GM19023 (cell line): ENCODE results near the gene ANOS1.
"Not testable (repeated sequence)": the region's sequence is repeated elsewhere in the genome, so short reads cannot be mapped to it uniquely, and the experiment has no call there.

ENCODE experiments used
- ATAC-seq: cut with Tn5 transposase; IDR thresholded peaks from one replicate; pipeline ENCODE4 v1.9.1; 2021; ENCODE audit warnings: mild to moderate bottlenecking, moderate library complexity; ENCODE audit not compliant: unreplicated experiment

The ANOS1 gene

DNA sequence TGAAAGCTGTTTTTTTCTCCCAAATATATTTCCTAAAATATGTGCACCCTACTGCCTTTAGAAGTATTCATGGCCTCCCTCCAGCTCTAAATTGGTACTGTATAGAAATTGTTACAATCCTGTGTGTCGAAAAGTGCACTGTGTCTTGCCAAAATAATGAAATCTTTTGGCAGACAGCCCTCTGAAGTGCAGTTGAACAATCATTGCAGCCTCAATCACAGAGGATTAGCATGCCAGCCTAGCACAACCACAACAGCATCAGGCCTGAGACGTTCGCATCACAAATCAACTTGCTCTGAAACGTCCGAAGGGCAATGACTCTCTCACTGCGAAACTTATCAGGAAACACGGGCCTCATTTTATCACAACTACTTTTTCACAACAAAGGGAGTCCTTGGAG, 99.0 kb downstream of the ANOS1 start:
- no peak for ATAC-seq

DNA sequence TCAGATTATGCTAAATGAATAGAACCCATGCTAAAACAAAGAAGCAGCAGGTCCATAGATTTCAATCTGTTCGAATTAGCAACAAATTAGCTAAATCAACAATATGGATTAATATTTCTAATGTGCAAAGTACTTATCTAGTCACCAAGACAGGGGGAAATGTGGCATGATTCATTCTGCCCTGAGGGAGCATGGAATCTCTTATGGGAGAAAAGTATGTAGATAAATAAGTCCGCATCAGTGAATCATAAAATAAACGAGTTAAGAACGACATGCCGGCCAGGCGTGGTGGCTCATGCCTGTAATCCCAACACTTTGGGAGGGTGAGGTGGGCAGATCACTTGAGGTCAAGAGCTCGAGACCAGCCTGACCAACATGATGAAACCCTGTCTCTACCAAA, 102.1 kb downstream of the ANOS1 start:
- ATAC-seq, result no peak

DNA sequence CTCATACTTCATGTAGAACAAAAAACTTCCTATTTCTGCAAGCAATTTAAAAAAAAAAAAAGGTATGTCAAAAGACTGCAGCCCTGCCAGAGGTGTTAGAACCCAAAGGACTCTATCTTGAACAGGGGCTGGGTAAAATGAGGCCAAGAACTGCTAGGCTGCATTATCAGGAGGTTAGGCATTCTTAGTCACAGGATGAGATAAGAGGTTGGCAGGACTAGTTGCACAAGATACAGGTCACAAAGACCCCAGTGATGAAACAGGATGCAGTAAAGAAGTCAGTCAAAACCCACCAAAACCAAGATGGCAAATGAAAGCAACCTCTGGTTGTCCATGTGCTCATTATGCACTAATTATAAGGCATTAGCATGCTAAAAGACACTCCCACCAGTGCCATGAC, 104.1 kb downstream of the ANOS1 start:
- no peak for ATAC-seq

DNA sequence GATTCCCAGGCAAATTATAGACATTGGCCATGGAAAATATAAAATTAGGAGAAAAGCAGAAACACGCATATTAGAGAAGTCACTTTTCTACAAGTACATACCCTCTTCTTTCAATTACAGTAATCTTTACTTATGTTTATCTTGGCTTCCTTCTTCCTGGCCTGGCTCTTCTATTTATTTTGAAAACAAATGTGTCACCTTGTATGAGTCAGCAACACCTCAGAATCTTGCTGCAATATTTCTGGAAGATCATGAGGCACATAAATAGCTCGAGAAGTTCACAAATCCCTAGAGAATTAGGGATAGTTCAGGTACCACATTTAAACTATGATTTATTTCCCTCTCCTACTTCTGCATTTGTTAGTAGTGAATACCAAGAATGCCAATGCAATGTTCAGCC, 124.6 kb downstream of the ANOS1 start:
- ATAC-seq, result no peak

DNA sequence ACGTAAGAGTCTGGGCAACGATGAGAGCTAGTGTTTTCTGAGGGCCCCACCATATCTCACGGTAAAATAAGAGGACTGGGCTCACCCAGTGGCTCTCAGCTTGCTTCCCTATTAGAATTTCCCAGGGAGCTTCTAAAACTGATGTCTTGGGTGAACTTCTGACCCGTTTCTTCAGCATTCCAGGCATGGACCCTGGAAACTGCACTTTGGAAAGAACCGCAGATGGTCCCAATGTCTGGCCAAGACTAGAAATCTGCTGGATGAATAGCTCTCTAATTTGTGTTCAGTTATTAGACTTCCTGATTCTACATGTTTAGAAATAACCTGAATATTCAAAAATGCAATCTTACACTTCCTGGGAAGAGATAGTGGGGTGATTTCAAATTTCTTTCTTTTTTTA, 127.8 kb downstream of the ANOS1 start:
- no peak for ATAC-seq

DNA sequence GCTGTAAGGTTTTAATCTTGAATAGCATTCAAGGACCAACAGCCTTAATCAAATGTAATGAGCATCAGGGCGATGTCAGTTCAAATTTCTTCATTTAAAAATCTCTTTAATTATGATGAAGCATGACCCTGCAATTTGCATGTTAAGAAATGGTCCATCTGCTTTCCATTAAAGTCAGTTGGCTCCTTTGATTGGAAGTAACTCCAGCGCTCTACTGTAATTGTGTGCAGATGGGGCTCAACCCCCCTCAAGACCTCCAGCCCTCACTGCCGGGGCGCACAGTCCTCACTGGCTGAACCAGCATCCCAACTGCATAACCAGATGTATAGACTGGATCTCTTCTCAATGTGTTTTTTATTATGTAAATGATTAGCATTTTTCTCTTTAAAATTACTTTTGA, 140.4 kb downstream of the ANOS1 start:
- no peak for ATAC-seq

DNA sequence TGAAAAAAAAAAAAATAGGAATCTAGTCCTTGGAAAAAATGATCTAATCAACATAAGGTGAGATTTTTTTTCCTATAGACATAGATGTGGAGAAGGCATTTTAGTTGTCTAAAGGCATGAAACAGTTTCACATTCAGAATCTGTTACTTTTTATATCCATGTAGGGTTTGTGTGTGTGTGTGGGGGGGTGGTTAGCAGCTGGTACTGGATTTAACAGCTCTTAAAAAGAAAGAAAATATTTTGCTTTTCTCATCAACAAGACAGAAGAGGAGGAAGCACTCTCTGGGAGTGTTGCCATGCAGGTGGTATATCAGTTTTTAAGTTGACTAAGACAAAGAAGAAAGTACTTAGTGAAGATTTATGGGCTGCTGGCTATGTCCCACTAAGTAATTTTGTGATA, 145.0 kb downstream of the ANOS1 start:
- ATAC-seq, result no peak

DNA sequence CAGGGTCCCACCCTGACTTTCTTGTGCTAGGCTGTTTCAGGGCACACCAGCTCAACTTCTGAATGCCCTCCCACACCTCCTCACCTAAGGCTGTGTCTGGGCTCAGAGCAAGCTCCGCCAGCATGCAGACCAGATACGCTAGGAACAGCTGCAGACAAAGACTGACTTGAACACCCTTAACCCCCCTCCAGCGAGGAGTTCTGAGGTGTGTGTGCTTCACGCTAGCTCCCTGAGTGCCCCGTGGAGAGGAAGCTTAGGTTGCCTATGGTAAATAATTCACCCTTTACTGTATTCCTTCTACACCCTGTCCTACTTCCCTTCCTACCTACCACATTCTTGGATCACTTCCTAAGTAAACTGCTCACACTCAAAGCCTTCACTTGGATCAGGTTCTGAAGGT, 152.3 kb downstream of the ANOS1 start:
- ATAC-seq, result no peak

DNA sequence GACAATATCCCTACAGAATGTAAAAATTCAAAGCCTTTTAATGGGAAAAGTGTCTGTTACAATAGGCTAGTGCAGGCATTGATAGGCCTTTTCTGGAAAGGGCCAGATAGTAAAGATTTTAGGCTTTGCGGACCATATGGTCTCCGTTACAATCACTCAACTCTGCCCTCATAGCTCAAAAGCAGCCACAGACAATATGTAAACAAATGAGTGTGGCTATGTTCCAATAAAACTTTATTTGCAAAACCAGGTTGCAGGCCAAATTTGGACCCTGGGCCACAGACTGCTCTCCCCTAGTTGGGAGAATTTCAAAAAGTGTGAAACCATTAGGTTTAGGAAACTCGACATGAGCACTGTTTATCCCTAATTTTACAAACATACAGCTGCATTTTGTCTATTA, 155.1 kb downstream of the ANOS1 start:
- ATAC-seq, result no peak

DNA sequence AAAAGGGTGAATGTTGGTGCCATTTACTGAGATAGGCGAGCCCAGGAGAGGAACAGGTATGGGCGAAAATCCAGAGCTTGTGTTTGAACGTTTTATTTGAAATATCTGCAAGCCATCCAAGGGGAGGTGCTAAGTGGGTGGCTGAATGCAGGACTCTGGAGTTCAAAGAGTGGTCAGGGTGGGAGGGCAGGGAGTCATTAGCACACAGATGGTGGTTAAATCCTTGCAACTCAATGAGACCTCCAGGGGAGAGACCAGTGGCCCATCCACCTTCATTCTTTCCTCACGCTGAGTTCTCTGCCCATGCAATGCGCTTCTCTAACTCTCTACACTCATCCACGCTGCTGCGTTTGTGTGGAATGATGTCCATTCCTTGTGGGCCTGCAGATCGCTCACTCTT, 166.2 kb downstream of the ANOS1 start:
- no peak for ATAC-seq

DNA sequence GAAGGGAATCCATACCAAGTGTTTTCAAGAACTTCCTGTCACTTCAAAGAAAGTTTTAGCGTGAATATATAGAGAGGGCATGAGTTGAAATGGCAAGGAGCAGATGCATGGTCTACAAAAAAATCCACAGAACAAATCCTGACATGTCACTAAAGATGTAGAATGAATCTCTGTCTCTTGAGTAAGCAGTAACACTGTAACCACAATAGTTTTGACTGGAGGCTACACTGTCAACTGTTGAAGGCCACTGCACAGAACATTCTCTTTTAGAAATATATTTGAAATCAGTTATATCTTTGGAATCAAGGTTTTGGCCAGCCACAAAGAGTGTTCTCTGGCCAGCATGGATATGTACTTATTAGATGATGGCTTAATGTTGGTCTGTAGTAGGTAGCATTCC, 183.5 kb downstream of the ANOS1 start:
- no peak for ATAC-seq

DNA sequence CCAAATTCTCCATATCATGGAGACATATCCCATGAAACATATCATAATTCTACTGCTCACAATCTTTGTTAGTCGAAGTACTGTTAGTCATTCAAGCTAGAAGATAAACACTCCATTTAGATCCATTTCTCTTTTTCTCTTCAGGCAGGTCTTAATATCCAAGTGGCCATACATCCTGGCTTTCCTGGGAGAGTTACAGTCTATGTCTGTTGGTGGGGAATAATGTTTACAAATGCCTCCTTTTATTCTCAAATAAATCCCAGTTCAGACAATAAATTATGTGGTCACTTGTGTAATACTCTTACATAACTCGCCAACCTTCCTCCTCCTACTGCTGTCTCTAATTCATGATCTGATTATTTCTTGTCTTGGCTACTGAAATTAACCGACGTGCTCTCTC, 185.2 kb downstream of the ANOS1 start:
- ATAC-seq, result no peak

DNA sequence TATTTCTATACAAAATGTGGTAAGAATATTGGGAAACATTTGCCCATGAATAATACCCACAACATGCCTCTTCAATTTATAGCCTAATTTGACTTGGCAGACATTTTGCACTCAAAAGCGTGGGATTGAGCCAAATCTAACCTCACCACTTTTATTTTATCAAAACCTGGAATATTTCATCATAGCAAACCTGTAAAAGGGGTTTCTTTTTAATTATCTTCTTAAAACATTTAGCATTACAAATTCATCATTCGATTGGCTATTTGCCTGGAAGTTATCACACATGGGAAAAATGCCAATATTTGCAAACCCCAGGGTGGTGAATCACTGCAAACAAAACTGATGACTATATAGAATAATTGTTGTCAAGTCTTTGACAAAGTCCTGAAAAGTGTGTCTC, 211.1 kb downstream of the ANOS1 start:
- no peak for ATAC-seq

DNA sequence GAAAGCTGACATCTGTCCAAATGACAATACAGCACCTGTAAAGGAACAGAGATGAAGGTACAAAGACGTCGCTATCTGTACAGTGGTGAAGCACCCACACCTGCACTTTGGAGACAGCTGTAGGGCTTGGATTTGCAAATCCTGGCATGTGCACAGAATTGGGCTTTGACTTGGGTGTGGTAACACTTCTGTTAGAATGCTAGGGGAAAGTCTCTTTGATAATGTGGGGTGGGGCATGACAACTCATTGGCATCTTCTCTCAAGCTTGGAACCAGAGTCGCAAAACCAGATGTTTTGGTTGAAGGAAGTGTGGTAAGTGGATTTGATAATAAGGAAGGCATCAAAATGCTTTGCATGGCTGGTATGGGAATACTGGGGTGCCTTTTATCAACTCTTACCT, 211.8 kb downstream of the ANOS1 start:
- ATAC-seq, result no peak

DNA sequence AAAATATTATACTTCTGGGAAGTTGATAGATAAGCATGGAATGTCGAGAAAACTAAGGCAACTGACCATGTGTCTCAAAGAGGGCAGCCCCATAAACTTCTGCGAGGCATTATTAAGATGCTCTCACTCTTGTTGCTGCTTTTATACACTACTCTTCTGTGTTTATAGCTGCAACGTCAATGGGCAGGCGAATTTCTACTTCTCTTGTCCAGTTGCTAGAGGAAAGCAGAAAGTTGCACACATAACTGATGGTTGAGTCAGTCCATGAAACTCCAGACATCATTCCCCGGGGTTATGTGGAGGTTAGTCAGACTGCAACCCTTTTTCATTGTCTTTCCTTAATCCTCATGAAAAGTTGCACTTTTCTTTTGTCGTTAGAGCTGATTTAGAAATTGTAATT, 227.5 kb downstream of the ANOS1 start:
- ATAC-seq, result no peak

DNA sequence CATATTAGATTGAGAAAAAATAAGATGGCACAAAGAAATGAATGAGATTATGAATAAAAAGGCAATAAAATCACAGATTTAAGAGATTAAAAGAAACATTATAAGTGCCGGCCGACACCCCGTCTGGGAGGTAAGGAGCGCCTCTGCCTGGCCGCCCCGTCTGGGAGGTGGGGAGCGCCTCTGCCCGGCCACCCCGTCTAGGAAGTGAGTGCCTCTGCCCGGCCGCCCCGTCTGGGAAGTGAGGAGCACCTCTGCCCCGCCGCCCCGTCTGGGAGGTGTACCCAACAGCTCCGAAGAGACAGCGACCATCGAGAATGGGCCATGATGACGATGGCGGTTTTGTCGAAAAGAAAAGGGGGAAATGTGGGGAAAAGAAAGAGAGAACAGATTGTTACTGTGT, 229.8 kb downstream of the ANOS1 start:
- ATAC-seq, result not testable (repeated sequence)

DNA sequence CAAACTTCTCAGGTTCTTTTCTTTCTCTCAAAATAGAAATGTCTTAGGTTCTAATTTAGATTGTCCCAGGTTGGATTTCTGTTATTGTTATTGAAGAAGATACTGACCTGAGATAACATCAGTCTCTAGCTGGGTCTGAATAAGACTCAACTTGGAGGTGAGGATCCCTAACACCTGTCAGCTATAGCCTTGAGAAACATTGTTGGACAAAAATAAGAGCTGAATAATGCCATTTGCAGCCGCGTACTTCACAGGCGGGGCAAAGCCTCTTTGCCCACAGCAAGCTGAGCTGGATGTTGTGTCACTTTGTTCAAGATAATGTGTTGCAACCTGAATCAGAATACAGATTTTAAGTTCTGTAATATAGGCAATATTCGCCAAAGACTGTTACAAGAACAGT, 231.7 kb downstream of the ANOS1 start:
- ATAC-seq, result no peak

DNA sequence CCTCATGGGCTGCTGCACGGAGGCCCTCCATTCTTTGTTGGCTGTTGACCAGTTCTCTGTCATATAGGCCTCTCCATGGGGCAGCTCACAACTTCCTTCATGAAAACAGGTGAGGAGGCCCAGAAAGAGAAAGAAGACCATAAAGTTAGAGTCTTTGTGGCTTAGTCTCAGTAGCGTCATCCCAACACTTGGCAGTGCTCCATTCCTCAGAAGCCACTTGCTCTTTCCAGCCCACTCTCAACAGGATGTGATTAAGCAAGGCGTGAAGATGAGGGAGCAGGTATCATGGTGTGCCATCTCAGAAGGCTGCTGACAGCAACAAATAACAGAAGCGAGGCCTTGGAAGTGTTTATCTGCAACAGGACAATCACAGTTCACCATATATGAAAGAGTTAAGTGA, 236.9 kb downstream of the ANOS1 start:
- not testable (repeated sequence) for ATAC-seq

DNA sequence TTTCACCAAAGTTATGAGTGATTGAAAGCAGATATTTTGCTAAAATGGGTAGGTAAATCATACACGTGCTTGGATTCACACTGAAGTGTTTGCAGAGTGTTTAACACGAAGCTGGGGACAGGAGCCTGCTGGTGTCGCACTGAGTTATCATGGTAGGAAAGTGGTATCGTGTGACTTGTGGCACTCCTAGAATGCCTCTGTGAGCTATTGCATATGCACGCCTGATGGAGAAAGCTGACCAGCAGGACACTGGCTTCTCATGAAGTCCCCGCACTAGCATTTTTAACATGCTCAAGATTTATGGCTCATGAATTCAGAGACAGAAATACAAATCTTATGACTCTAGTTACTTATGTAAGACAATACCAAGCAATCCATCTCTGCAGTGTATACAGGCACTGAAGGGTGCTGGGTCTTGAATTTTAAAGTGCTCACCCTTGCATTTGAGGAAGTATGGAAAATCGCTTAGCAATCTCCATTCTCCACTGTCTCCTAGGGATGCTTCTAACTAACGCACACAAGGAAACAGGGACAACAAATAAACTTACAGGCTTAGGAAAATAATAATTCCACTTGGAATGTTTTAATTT, 247.5 kb downstream of the ANOS1 start:
- no peak for ATAC-seq
